ENCODE data around the gene FCHO2. TPM values are rescaled to one million over a fixed set of nuclear protein-coding genes. Genes with fewer than 3 reads are reported as not detected.
"Not testable (repeated sequence)": the region's sequence is repeated elsewhere in the genome, so short reads cannot be mapped to it uniquely, and the experiment has no call there.

FCHO2 gene
- total RNA-seq, 1 donor from 2014 or later: 30.2 TPM

DNA sequence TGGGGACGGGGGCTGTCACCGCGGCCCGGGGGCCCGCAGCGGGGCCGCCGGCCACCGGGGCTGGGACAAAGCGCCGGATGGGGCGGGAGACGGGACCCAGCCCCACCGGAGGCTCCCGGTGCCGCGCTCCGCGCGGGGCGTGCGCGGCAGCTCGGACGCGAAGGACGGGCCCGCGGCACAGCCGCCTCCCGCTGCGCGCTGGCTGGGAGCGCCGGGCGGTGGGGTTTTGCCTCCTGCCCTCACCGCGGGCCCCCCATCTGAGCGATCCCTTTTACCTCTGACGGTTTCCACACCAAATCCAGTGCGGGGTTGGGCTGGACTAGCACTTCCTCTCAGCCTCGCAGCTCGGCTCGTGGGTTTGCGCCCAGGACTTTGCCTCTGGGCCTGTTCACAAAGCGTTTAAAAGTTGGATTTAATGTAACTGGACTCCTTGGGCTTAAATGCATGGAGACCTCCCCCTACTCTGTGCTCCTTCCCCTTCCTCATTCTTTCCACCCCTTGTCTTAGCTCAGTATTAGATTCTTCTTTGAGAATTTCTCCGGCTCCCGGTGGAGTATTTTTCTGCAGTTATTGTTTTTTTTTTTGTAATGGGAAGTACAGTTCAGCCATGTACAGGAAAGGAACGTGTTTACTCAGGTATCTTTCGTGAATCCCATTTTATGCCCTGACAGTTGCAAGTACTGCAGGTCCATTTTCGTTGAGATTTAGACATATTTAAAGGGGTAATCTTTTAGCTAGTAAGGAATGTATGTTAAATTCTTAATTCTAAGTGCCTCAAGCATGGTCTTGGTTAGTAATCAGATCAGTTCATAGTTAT, 691 bp downstream of the FCHO2 start:
- DNase-seq (ENCODE audit: low spot score, unreplicated experiment): peak; percentile 38
- Mint-ChIP-seq H3K36me3 (ENCODE audit: insufficient read depth) (peaks cover 1% of the 10 kb centered on the region), H3K4me3 (ENCODE audit: low read depth) (peak overlapping the region; percentile 94), H3K27me3 (peaks cover 3% of the 10 kb centered on the region), H3K4me1 (ENCODE audit: low read depth) (peaks cover 25% of the 10 kb centered on the region), H3K27ac (peak overlapping the region; percentile 97), H3K9me3 (ENCODE audit: low read depth) (no peaks in the 10 kb centered on the region)
- TF ChIP-seq, protein P1, sequence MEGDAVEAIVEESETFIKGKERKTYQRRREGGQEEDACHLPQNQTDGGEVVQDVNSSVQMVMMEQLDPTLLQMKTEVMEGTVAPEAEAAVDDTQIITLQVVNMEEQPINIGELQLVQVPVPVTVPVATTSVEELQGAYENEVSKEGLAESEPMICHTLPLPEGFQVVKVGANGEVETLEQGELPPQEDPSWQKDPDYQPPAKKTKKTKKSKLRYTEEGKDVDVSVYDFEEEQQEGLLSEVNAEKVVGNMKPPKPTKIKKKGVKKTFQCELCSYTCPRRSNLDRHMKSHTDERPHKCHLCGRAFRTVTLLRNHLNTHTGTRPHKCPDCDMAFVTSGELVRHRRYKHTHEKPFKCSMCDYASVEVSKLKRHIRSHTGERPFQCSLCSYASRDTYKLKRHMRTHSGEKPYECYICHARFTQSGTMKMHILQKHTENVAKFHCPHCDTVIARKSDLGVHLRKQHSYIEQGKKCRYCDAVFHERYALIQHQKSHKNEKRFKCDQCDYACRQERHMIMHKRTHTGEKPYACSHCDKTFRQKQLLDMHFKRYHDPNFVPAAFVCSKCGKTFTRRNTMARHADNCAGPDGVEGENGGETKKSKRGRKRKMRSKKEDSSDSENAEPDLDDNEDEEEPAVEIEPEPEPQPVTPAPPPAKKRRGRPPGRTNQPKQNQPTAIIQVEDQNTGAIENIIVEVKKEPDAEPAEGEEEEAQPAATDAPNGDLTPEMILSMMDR (IDR thresholded peaks at IDR 0.05; ENCODE audit: unreplicated experiment): no peak

DNA sequence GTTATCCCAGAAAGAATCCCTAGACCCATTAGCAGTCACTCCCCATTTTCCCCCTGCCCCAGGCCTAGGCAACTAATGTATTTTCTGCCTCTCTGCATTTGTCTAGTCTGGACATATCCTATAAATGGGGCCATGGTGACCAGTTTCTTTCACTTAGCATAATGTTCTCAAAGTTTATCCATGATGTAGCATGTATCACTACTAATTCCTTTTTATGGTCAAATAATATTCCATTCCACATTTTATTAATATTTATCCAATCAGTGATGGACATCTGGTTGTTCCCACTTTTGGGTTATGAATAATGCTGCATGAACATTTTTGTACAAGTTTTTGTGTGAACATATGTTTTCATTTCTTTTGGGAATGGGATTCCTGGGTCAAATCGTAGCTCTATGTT, 1.5 kb downstream of the FCHO2 start:
- peak overlapping the region; percentile 97 for H3K27ac Mint-ChIP-seq
- H3K4me1 Mint-ChIP-seq (ENCODE audit: low read depth): peaks cover 25% of the 10 kb centered on the region
- TF ChIP-seq, protein P1 (IDR thresholded peaks at IDR 0.05; ENCODE audit: unreplicated experiment): no peak
- H3K36me3 Mint-ChIP-seq (ENCODE audit: insufficient read depth): peaks cover 1% of the 10 kb centered on the region
- no peak for DNase-seq (ENCODE audit: low spot score, unreplicated experiment)
- H3K27me3 Mint-ChIP-seq: peaks cover 3% of the 10 kb centered on the region
- no peaks in the 10 kb centered on the region for H3K9me3 Mint-ChIP-seq (ENCODE audit: low read depth)
- H3K4me3 Mint-ChIP-seq (ENCODE audit: low read depth): peak overlapping the region; percentile 94

DNA sequence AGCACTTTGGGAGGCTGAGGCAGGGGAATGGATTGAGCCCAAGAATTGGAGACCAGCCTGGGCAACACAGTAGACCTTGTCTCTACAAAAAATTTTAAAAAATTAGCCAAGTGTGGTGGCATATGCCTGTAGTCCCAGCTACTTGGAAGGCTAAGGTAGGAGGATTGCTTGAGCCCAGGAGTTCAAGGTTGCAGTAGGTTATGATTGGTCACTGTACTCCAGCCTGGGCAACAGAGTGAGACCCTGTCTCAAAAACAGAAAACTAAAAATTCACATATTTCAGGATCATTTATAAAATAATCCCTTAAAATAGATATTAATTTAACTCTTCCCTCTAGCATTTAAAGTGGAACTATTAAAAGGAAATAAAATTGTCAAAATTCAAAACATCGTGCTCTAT, 3.4 kb downstream of the FCHO2 start:
- Mint-ChIP-seq H3K36me3 (ENCODE audit: insufficient read depth) (peaks cover 1% of the 10 kb centered on the region), H3K9me3 (ENCODE audit: low read depth) (no peaks in the 10 kb centered on the region), H3K27ac (no peak overlapping the region), H3K4me3 (ENCODE audit: low read depth) (no peak overlapping the region), H3K4me1 (ENCODE audit: low read depth) (peaks cover 20% of the 10 kb centered on the region), H3K27me3 (no peaks in the 10 kb centered on the region)
- TF ChIP-seq, protein P1 (IDR thresholded peaks at IDR 0.05; ENCODE audit: unreplicated experiment): no peak
- DNase-seq (ENCODE audit: low spot score, unreplicated experiment): no peak

DNA sequence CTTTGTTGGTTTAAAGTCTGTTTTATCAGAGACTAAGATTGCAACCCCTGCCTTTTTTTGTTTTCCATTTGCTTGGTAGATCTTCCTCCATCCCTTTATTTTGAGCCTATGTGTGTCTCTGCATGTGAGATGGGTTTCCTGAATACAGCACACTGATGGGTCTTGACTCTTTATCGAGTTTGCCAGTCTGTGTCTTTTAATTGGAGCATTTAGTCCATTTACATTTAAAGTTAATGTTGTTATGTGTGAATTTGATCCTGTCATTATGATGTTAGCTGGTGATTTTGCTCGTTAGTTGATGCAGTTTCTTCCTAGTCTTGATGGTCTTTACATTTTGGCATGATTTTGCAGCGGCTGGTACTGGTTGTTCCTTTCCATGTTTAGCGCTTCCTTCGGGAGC, 18.6 kb downstream of the FCHO2 start:
- H3K36me3 Mint-ChIP-seq (ENCODE audit: insufficient read depth): peaks cover 40% of the 10 kb centered on the region
- H3K4me3 Mint-ChIP-seq (ENCODE audit: low read depth); H3K27ac Mint-ChIP-seq; H3K27me3 Mint-ChIP-seq; DNase-seq (ENCODE audit: low spot score, unreplicated experiment); H3K4me1 Mint-ChIP-seq (ENCODE audit: low read depth): not testable (repeated sequence)
- peaks cover 20% of the 10 kb centered on the region for H3K9me3 Mint-ChIP-seq (ENCODE audit: low read depth)

DNA sequence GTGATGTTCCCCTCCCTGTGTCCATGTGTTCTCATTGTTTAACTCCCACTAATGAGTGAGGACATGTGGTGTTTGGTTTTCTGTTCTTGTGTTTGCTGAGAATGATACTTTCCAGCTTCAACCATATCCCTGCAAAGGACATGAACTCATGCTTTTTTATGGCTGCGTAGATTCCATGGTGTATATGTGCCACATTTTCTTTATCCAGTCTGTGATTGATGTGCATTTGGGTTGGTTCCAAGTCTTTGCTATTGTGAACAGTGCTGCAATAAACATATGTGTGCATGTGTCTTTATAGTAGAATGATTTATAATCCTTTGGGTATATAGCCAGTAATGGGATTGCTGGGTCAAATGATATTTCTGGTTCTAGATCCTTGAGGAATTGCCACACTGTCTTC, 21.0 kb downstream of the FCHO2 start:
- Mint-ChIP-seq H3K36me3 (ENCODE audit: insufficient read depth) (peaks cover 31% of the 10 kb centered on the region), H3K9me3 (ENCODE audit: low read depth) (peaks cover 20% of the 10 kb centered on the region)
- not testable (repeated sequence) for H3K27ac Mint-ChIP-seq; DNase-seq (ENCODE audit: low spot score, unreplicated experiment); H3K4me3 Mint-ChIP-seq (ENCODE audit: low read depth); H3K27me3 Mint-ChIP-seq; H3K4me1 Mint-ChIP-seq (ENCODE audit: low read depth)

DNA sequence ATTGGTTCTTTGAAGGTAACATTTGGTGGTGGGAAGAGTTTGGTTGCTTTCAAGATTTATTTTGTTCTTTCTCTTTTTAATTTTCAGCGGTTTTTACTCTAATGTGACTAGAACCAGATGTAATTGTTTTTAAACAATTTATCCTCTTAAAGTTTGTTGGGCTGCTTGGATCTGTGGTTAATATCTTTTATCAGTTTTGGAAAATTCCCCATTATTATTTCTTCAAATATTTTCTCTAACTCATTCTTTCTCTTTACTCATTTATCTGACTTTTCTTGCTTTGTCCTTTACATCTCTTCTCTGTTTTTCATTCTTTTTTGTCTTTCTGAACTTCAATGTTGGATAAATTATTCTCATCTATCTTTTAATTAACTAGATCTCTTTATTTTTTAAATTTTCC, 29.9 kb downstream of the FCHO2 start:
- no peak for DNase-seq (ENCODE audit: low spot score, unreplicated experiment)
- Mint-ChIP-seq H3K27ac (no peak overlapping the region), H3K36me3 (ENCODE audit: insufficient read depth) (peaks cover 11% of the 10 kb centered on the region), H3K27me3 (no peaks in the 10 kb centered on the region), H3K9me3 (ENCODE audit: low read depth) (no peaks in the 10 kb centered on the region), H3K4me3 (ENCODE audit: low read depth) (no peak overlapping the region), H3K4me1 (ENCODE audit: low read depth) (no peaks in the 10 kb centered on the region)
- TF ChIP-seq, protein P1 (IDR thresholded peaks at IDR 0.05; ENCODE audit: unreplicated experiment): no peak
